Measurements from ENCODE around the gene SEPTIN7. TPM values are rescaled to one million over a fixed set of nuclear protein-coding genes. Genes with fewer than 3 reads are reported as not detected.
A peak's percentile ranks its signal among the peaks of the same experiment; 100 is the strongest.

SEPTIN7 gene
- total and polyA plus RNA-seq, 9 of the 15 experiments (the other 6 are each of a cell fraction or from before 2014, with no cell fraction given), result 95.0 to 268 (median 163) TPM

GRCh38 chr7:35800718-35801391, at the start of gene SEPTIN7 (continued):
- TF ChIP-seq TAF1 (IDR thresholded peaks at IDR 0.05; ENCODE audit: control insufficient read depth, extremely low read depth, insufficient read depth, low read length, severe bottlenecking) (peak; percentile 93), U2AF1 (optimal IDR thresholded peaks at IDR 0.05; ENCODE audit: low read depth, low read length) (no peak), POLR2G (IDR thresholded peaks at IDR 0.05; ENCODE audit: low read depth, low read length) (peak; percentile 90), ZNF584 (CRISPR knock-in tag; IDR thresholded peaks at IDR 0.05; ENCODE audit: low read depth) (0 out of 2 replicates have a peak, but pooled peaks have one; percentile 1), ZKSCAN8 (CRISPR knock-in tag; IDR thresholded peaks at IDR 0.05) (no peak), STAT6 (CRISPR knock-in tag; IDR thresholded peaks at IDR 0.05) (no peak), CGGBP1 (CRISPR knock-in tag; IDR thresholded peaks at IDR 0.05) (no peak), ZNF175 (CRISPR knock-in tag; IDR thresholded peaks at IDR 0.05; ENCODE audit: low read depth) (peak; percentile 76), CXXC5 (CRISPR knock-in tag; IDR thresholded peaks at IDR 0.05) (peak; percentile 87), GTF2F1 (IDR thresholded peaks at IDR 0.05; ENCODE audit: low read depth, low read length) (peak; percentile 60; the same call in 1 of the 2 replicates), ARID3B (CRISPR knock-in tag; IDR thresholded peaks at IDR 0.05; ENCODE audit: borderline replicate concordance) (no peak), PML (IDR thresholded peaks at IDR 0.05; ENCODE audit: low read length) (peak; percentile 54; the same call in 1 of the 2 replicates), FOXA1 (IDR thresholded peaks at IDR 0.05; ENCODE audit: borderline replicate concordance) (no peak), POLR2A (conservative IDR thresholded peaks at IDR 0.05) (peak; percentile 89), ZNF764 (CRISPR knock-in tag; IDR thresholded peaks at IDR 0.05; ENCODE audit: low read depth) (no peak), RFX7 (CRISPR knock-in tag; IDR thresholded peaks at IDR 0.05) (no peak), TCF7L2 (IDR thresholded peaks at IDR 0.05; ENCODE audit: low read depth, low read length) (no peak), FOXK2 (conservative IDR thresholded peaks at IDR 0.05 in 1 of 2, IDR thresholded peaks at IDR 0.05 in 1 of 2; ENCODE audit: low read depth in 2 of 2) (no peak; a peak in 1 of 4 replicates)
- TF ChIP-seq, protein P1, sequence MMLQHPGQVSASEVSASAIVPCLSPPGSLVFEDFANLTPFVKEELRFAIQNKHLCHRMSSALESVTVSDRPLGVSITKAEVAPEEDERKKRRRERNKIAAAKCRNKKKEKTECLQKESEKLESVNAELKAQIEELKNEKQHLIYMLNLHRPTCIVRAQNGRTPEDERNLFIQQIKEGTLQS (IDR thresholded peaks at IDR 0.05), result peak; percentile 67
- TF ChIP-seq, protein P1 (CRISPR knock-in tag; conservative IDR thresholded peaks at IDR 0.05), result peak; percentile 61; the same call in 1 of the 2 replicates
- TF ChIP-seq, protein P2, sequence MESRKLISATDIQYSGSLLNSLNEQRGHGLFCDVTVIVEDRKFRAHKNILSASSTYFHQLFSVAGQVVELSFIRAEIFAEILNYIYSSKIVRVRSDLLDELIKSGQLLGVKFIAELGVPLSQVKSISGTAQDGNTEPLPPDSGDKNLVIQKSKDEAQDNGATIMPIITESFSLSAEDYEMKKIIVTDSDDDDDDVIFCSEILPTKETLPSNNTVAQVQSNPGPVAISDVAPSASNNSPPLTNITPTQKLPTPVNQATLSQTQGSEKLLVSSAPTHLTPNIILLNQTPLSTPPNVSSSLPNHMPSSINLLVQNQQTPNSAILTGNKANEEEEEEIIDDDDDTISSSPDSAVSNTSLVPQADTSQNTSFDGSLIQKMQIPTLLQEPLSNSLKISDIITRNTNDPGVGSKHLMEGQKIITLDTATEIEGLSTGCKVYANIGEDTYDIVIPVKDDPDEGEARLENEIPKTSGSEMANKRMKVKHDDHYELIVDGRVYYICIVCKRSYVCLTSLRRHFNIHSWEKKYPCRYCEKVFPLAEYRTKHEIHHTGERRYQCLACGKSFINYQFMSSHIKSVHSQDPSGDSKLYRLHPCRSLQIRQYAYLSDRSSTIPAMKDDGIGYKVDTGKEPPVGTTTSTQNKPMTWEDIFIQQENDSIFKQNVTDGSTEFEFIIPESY (CRISPR knock-in tag; IDR thresholded peaks at IDR 0.05), result no peak; the same call in 1 of the 2 replicates

All from K562 (cell line).